ENCODE data around the gene ARNT2.
A peak's percentile ranks its signal among the peaks of the same experiment; 100 is the strongest.

Gene ARNT2

GRCh38 chr15:80609512-80609946, 205.3 kb downstream of the ARNT2 start:
- H3K9ac ChIP-seq (ENCODE audit: low read depth, low read length), result no peak overlapping the region
- H3K4me3 ChIP-seq (ENCODE audit: low read length), result no peak overlapping the region
- H3K27me3 ChIP-seq (ENCODE audit: control insufficient read depth, insufficient read depth, low read length), result peaks cover 13% of the 10 kb centered on the region
- H3K36me3 ChIP-seq (ENCODE audit: insufficient read depth, low read length), result no peaks in the 10 kb centered on the region
- no peaks in the 10 kb centered on the region for H3K9me3 ChIP-seq (replicated peaks; ENCODE audit: low read length)
- no peak overlapping the region for H3K4me2 ChIP-seq (ENCODE audit: low read length)
- no peaks in the 10 kb centered on the region for H3K4me1 ChIP-seq (ENCODE audit: control insufficient read depth, insufficient read depth, low read length)

- Histone ChIP-seq H3K27me3 (ENCODE audit: control insufficient read depth, insufficient read depth, low read length) (peaks cover 5% of the 10 kb centered on the region), H3K9me3 (replicated peaks; ENCODE audit: low read length) (no peaks in the 10 kb centered on the region), H3K4me2 (ENCODE audit: low read length) (no peak overlapping the region), H3K9ac (ENCODE audit: low read depth, low read length) (no peak overlapping the region), H3K36me3 (ENCODE audit: insufficient read depth, low read length) (no peaks in the 10 kb centered on the region), H3K4me3 (ENCODE audit: low read length) (no peak overlapping the region), H3K4me1 (ENCODE audit: control insufficient read depth, insufficient read depth, low read length) (peaks cover 10% of the 10 kb centered on the region)
Observed at GRCh38 chr15:80611543-80612080, 207.4 kb downstream of the ARNT2 start.

GRCh38 chr15:80612118-80612823, 208.1 kb downstream of the ARNT2 start:
- Histone ChIP-seq H3K4me2 (ENCODE audit: low read length) (no peak overlapping the region), H3K27me3 (ENCODE audit: control insufficient read depth, insufficient read depth, low read length) (peaks cover 10% of the 10 kb centered on the region), H3K4me3 (ENCODE audit: low read length) (no peak overlapping the region), H3K36me3 (ENCODE audit: insufficient read depth, low read length) (no peaks in the 10 kb centered on the region), H3K4me1 (ENCODE audit: control insufficient read depth, insufficient read depth, low read length) (peaks cover 10% of the 10 kb centered on the region), H3K9ac (ENCODE audit: low read depth, low read length) (no peak overlapping the region), H3K9me3 (replicated peaks; ENCODE audit: low read length) (no peaks in the 10 kb centered on the region)

GRCh38 chr15:80613762-80614365, 209.7 kb downstream of the ARNT2 start:
- no peaks in the 10 kb centered on the region for H3K9me3 ChIP-seq (replicated peaks; ENCODE audit: low read length)
- peaks cover 10% of the 10 kb centered on the region for H3K4me1 ChIP-seq (ENCODE audit: control insufficient read depth, insufficient read depth, low read length)
- H3K36me3 ChIP-seq (ENCODE audit: insufficient read depth, low read length), result no peaks in the 10 kb centered on the region
- no peak overlapping the region for H3K4me3 ChIP-seq (ENCODE audit: low read length)
- no peak overlapping the region for H3K9ac ChIP-seq (ENCODE audit: low read depth, low read length)
- H3K4me2 ChIP-seq (ENCODE audit: low read length), result no peak overlapping the region
- peaks cover 14% of the 10 kb centered on the region for H3K27me3 ChIP-seq (ENCODE audit: control insufficient read depth, insufficient read depth, low read length)

- no peaks in the 10 kb centered on the region for H3K9me3 ChIP-seq (replicated peaks; ENCODE audit: low read length)
- H3K36me3 ChIP-seq (ENCODE audit: insufficient read depth, low read length), result no peaks in the 10 kb centered on the region
- no peak overlapping the region for H3K4me2 ChIP-seq (ENCODE audit: low read length)
- H3K9ac ChIP-seq (ENCODE audit: low read depth, low read length), result no peak overlapping the region
- peaks cover 10% of the 10 kb centered on the region for H3K4me1 ChIP-seq (ENCODE audit: control insufficient read depth, insufficient read depth, low read length)
- no peak overlapping the region for H3K4me3 ChIP-seq (ENCODE audit: low read length)
- H3K27me3 ChIP-seq (ENCODE audit: control insufficient read depth, insufficient read depth, low read length), result peaks cover 14% of the 10 kb centered on the region
Observed at GRCh38 chr15:80614711-80615360, 210.7 kb downstream of the ARNT2 start.

GRCh38 chr15:80615361-80615736, 211.2 kb downstream of the ARNT2 start:
- H3K4me1 ChIP-seq (ENCODE audit: control insufficient read depth, insufficient read depth, low read length), result peaks cover 10% of the 10 kb centered on the region
- H3K4me3 ChIP-seq (ENCODE audit: low read length), result no peak overlapping the region
- H3K27me3 ChIP-seq (ENCODE audit: control insufficient read depth, insufficient read depth, low read length), result peaks cover 14% of the 10 kb centered on the region
- H3K36me3 ChIP-seq (ENCODE audit: insufficient read depth, low read length), result no peaks in the 10 kb centered on the region
- H3K9ac ChIP-seq (ENCODE audit: low read depth, low read length), result no peak overlapping the region
- no peak overlapping the region for H3K4me2 ChIP-seq (ENCODE audit: low read length)
- H3K9me3 ChIP-seq (replicated peaks; ENCODE audit: low read length), result no peaks in the 10 kb centered on the region

- H3K36me3 ChIP-seq (ENCODE audit: insufficient read depth, low read length), result no peaks in the 10 kb centered on the region
- H3K4me1 ChIP-seq (ENCODE audit: control insufficient read depth, insufficient read depth, low read length), result peaks cover 10% of the 10 kb centered on the region
- H3K27me3 ChIP-seq (ENCODE audit: control insufficient read depth, insufficient read depth, low read length), result peaks cover 14% of the 10 kb centered on the region
- no peak overlapping the region for H3K9ac ChIP-seq (ENCODE audit: low read depth, low read length)
- H3K4me3 ChIP-seq (ENCODE audit: low read length), result no peak overlapping the region
- H3K9me3 ChIP-seq (replicated peaks; ENCODE audit: low read length), result no peaks in the 10 kb centered on the region
- H3K4me2 ChIP-seq (ENCODE audit: low read length), result peak overlapping the region; percentile 45
Observed at GRCh38 chr15:80615783-80616391, 211.7 kb downstream of the ARNT2 start.

- Histone ChIP-seq H3K9ac (ENCODE audit: low read depth, low read length) (no peak overlapping the region), H3K4me3 (ENCODE audit: low read length) (no peak overlapping the region), H3K36me3 (ENCODE audit: insufficient read depth, low read length) (no peaks in the 10 kb centered on the region), H3K4me1 (ENCODE audit: control insufficient read depth, insufficient read depth, low read length) (peaks cover 10% of the 10 kb centered on the region), H3K9me3 (replicated peaks; ENCODE audit: low read length) (peaks cover 4% of the 10 kb centered on the region), H3K27me3 (ENCODE audit: control insufficient read depth, insufficient read depth, low read length) (peaks cover 14% of the 10 kb centered on the region), H3K4me2 (ENCODE audit: low read length) (no peak overlapping the region)
Observed at GRCh38 chr15:80618685-80619400, 214.7 kb downstream of the ARNT2 start.

GRCh38 chr15:80619680-80620079, 215.5 kb downstream of the ARNT2 start:
- Histone ChIP-seq H3K4me2 (ENCODE audit: low read length) (no peak overlapping the region), H3K9me3 (replicated peaks; ENCODE audit: low read length) (peaks cover 4% of the 10 kb centered on the region), H3K27me3 (ENCODE audit: control insufficient read depth, insufficient read depth, low read length) (peaks cover 14% of the 10 kb centered on the region), H3K4me3 (ENCODE audit: low read length) (no peak overlapping the region), H3K4me1 (ENCODE audit: control insufficient read depth, insufficient read depth, low read length) (peaks cover 10% of the 10 kb centered on the region), H3K36me3 (ENCODE audit: insufficient read depth, low read length) (no peaks in the 10 kb centered on the region), H3K9ac (ENCODE audit: low read depth, low read length) (no peak overlapping the region)

GRCh38 chr15:80620141-80620540, 216.0 kb downstream of the ARNT2 start:
- peaks cover 14% of the 10 kb centered on the region for H3K27me3 ChIP-seq (ENCODE audit: control insufficient read depth, insufficient read depth, low read length)
- peaks cover 4% of the 10 kb centered on the region for H3K9me3 ChIP-seq (replicated peaks; ENCODE audit: low read length)
- peaks cover 10% of the 10 kb centered on the region for H3K4me1 ChIP-seq (ENCODE audit: control insufficient read depth, insufficient read depth, low read length)
- H3K9ac ChIP-seq (ENCODE audit: low read depth, low read length), result no peak overlapping the region
- H3K4me3 ChIP-seq (ENCODE audit: low read length), result no peak overlapping the region
- no peaks in the 10 kb centered on the region for H3K36me3 ChIP-seq (ENCODE audit: insufficient read depth, low read length)
- no peak overlapping the region for H3K4me2 ChIP-seq (ENCODE audit: low read length)

GRCh38 chr15:80620931-80621330, 216.7 kb downstream of the ARNT2 start:
- Histone ChIP-seq H3K9ac (ENCODE audit: low read depth, low read length) (no peak overlapping the region), H3K27me3 (ENCODE audit: control insufficient read depth, insufficient read depth, low read length) (peaks cover 14% of the 10 kb centered on the region), H3K9me3 (replicated peaks; ENCODE audit: low read length) (peaks cover 4% of the 10 kb centered on the region), H3K4me3 (ENCODE audit: low read length) (no peak overlapping the region), H3K4me1 (ENCODE audit: control insufficient read depth, insufficient read depth, low read length) (peaks cover 6% of the 10 kb centered on the region), H3K36me3 (ENCODE audit: insufficient read depth, low read length) (no peaks in the 10 kb centered on the region), H3K4me2 (ENCODE audit: low read length) (no peak overlapping the region)

Data from skeletal muscle satellite cell (primary cell).